Prostate gland (tissue), 1 donor: ENCODE measurements around the gene TAC4.

Experiments
- POLR2A ChIP-seq: fragments of 450-650 bp; IDR thresholded peaks from one replicate; pipeline ENCODE4 v1.6.1; 2016; ENCODE audit warnings: antibody characterized with exemption, mild to moderate bottlenecking
- POLR2AphosphoS5 ChIP-seq: sonication (generic); formaldehyde crosslinking; IDR thresholded peaks from one replicate; pipeline ENCODE4 v1.6.1; 2017; ENCODE audit warnings: antibody characterized with exemption

- TF ChIP-seq POLR2A (no peak), POLR2AphosphoS5 (no peak)
Measured at GRCh38 chr17:49829026-49829425, 18.8 kb downstream of the TAC4 start.
